Myocyte (in vitro differentiated cells): Measurements from ENCODE around the gene SLC9B2. TPM values are rescaled to one million over a fixed set of nuclear protein-coding genes. Genes with fewer than 3 reads are reported as not detected.
A peak's percentile ranks its signal among the peaks of the same experiment; 100 is the strongest.

Experiments used
- DNase-seq: peaks from one replicate; pipeline ENCODE4 v3.0.0-alpha.2; 2012; ENCODE audit warnings: low read depth
- polyA plus RNA-seq: library from polyadenylated mRNA; unstranded; fragments of >200 nt; gene quantifications from one replicate; pipeline ENCODE4 v1.2.1, GENCODE V29; 2012; ENCODE audit warnings: missing spikeins
- total RNA-seq: library from RNA; depleted of rRNA; stranded (reverse); fragments of >200 nt; gene quantifications from 2 replicates; pipeline ENCODE4 v1.2.3, GENCODE V29; 2014

SLC9B2 gene
- total RNA-seq = 9.7 and 10.6 TPM in 2 replicates
- 5.9 TPM for polyA plus RNA-seq

- DNase-seq = no peak
These were observed at the start of gene SLC9B2 for GRCh38 chr4:103076747-103077347. TSS of gene SLC9B2 (minus strand) at chr4:103076761. CDS start at chr4:103067550, 9,211 bp downstream.

GRCh38 chr4:103126126-103126525, 49.6 kb upstream of the SLC9B2 start:
- no peak for DNase-seq

- no peak for DNase-seq
These were observed 46.6 kb upstream of the SLC9B2 start for GRCh38 chr4:103123114-103123513.

- DNase-seq = no peak
These were observed 41.6 kb upstream of the SLC9B2 start for GRCh38 chr4:103118166-103118565.

- DNase-seq = no peak
These were observed 35.0 kb upstream of the SLC9B2 start for GRCh38 chr4:103111598-103111997.

- DNase-seq = no peak
These were observed 32.0 kb upstream of the SLC9B2 start for GRCh38 chr4:103108542-103108941.

- DNase-seq = no peak
These were observed 29.2 kb upstream of the SLC9B2 start for GRCh38 chr4:103105558-103106356.

- DNase-seq = no peak
These were observed 28.3 kb upstream of the SLC9B2 start for GRCh38 chr4:103104886-103105285.

- no peak for DNase-seq
These were observed 24.1 kb upstream of the SLC9B2 start for GRCh38 chr4:103100691-103101090.

- peak; percentile 94 for DNase-seq
These were observed 23.3 kb upstream of the SLC9B2 start, which contains the start of gene BDH2 for GRCh38 chr4:103099691-103100392. TSS of gene BDH2 (minus strand) at chr4:103099834. CDS start at chr4:103096254, 3,580 bp downstream.

GRCh38 chr4:103098756-103099440, 22.3 kb upstream of the SLC9B2 start:
- peak; percentile 17 for DNase-seq

- DNase-seq = peak; percentile 81
These were observed 21.8 kb upstream of the SLC9B2 start for GRCh38 chr4:103098341-103098740.

- no peak for DNase-seq
These were observed 20.6 kb upstream of the SLC9B2 start for GRCh38 chr4:103097112-103097511.

GRCh38 chr4:103095080-103095479, 18.5 kb upstream of the SLC9B2 start:
- no peak for DNase-seq

GRCh38 chr4:103092245-103092644, 15.7 kb upstream of the SLC9B2 start:
- DNase-seq = no peak

GRCh38 chr4:103091601-103092223, 15.2 kb upstream of the SLC9B2 start:
- DNase-seq = peak; percentile 56

GRCh38 chr4:103089481-103089880, 12.9 kb upstream of the SLC9B2 start:
- no peak for DNase-seq

- DNase-seq = no peak
These were observed 10.0 kb upstream of the SLC9B2 start for GRCh38 chr4:103086551-103086950.

- no peak for DNase-seq
These were observed 9.1 kb upstream of the SLC9B2 start for GRCh38 chr4:103085555-103086196.

- no peak for DNase-seq
These were observed 3.1 kb upstream of the SLC9B2 start for GRCh38 chr4:103079621-103080020.
